OCI-LY3 (cell line): ENCODE results near the gene SPEF1.

Experiments used
- EZH2phosphoT487 ChIP-seq: fragments of 200-600 bp; shearing (Covaris generic); IDR thresholded peaks from 2 replicates; pipeline ENCODE4 v1.6.1; 2018; ENCODE audit warnings: antibody characterized with exemption, mixed run types, low read depth
- TF ChIP-seq, protein P1 (sequence below): fragments of 200-600, 300-600 bp; sonication (generic); IDR thresholded peaks from 2 replicates; pipeline ENCODE4 v1.5.1; 2014; ENCODE audit warnings: antibody characterized with exemption, low read length, low read depth

DNA sequence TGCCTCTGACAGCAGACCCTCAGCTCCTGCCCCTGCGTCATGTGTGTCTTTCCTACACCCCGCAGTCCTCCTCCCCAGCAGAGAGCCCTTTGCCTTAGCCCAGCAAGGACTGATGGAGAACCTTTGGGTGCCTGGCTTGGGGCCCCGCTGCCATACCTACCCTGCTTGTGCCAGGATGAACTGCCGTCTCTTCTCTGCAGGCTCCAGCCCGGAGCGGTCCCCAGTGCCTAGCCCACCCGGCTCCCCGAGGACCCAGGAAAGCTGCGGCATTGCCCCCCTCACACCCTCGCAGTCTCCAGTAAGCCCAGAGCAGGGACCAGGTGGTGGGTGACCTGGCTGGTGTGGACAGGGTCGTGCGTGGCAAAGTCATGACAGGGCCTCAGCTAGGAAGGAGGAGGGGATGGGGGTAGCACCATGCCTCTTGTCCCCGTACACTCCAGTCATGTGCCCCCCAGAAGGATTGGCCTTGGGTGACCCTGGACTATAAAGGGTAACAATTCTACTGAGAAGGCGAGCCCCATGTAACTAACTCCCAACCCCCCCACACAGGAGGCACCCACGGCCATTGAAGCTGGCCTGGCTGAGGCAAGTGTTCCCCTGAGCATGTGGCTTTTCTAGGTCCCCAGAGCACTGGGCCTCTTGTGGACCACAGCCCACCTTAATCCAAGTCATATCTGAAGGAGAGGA, 40.5 kb downstream of the SPEF1 start:
- TF ChIP-seq, protein P1, sequence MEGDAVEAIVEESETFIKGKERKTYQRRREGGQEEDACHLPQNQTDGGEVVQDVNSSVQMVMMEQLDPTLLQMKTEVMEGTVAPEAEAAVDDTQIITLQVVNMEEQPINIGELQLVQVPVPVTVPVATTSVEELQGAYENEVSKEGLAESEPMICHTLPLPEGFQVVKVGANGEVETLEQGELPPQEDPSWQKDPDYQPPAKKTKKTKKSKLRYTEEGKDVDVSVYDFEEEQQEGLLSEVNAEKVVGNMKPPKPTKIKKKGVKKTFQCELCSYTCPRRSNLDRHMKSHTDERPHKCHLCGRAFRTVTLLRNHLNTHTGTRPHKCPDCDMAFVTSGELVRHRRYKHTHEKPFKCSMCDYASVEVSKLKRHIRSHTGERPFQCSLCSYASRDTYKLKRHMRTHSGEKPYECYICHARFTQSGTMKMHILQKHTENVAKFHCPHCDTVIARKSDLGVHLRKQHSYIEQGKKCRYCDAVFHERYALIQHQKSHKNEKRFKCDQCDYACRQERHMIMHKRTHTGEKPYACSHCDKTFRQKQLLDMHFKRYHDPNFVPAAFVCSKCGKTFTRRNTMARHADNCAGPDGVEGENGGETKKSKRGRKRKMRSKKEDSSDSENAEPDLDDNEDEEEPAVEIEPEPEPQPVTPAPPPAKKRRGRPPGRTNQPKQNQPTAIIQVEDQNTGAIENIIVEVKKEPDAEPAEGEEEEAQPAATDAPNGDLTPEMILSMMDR: no peak
- TF ChIP-seq EZH2phosphoT487: no peak
